Kidney epithelial cell (primary cell): ENCODE measurements around the gene NOPCHAP1. TPM values are rescaled to one million over a fixed set of nuclear protein-coding genes. Genes with fewer than 3 reads are reported as not detected.

Source experiments
- DNase-seq: peaks from one replicate; pipeline ENCODE4 v3.0.0-alpha.2; 2010; ENCODE audit warnings: low read depth
- H3K27me3 ChIP-seq: 2 replicates; pipeline ENCODE4 v1.6.0; 2011; ENCODE audit warnings: low read length; ENCODE audit not compliant: control insufficient read depth, insufficient read depth
- H3K36me3 ChIP-seq: 2 replicates; pipeline ENCODE4 v1.5.1; 2011; ENCODE audit warnings: low read length; ENCODE audit not compliant: control insufficient read depth, insufficient read depth
- H3K4me3 ChIP-seq: 2 replicates; pipeline ENCODE4 v1.5.1; 2011; ENCODE audit warnings: low read depth, mild to moderate bottlenecking, control low read depth, low read length
- total RNA-seq: library from RNA; depleted of rRNA; stranded (reverse); fragments of >200 nt; gene quantifications from 2 replicates; pipeline ENCODE4 v1.2.3, GENCODE V29; 2015
- TF ChIP-seq, protein P1 (sequence below): IDR thresholded peaks from 2 replicates; pipeline ENCODE4 v1.5.1; 2011; ENCODE audit warnings: mild to moderate bottlenecking, moderate library complexity, low read length, control low read depth, inconsistent platforms; ENCODE audit not compliant: insufficient read depth, poor library complexity, severe bottlenecking

The NOPCHAP1 gene
- total RNA-seq, 1 donor from 2014 or later, result 9.9 TPM

DNA sequence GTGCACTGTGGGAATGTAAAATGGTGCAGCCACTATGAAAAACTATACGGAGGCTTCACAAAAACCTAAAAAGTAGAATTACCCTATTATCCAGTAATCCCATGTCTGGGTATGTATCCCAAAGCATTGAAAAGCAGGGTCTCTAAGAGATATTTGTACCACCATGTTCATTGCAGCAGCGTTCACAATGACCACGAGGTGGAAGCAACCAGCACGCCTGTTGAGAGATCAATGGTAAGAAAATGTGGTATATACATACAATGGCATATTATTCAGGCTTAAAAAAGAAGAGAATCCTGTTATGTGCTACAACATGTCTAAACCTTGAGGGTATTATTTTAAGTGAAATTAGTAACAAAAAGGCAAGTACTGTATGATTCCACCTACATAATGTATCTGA, 910 bp upstream of the NOPCHAP1 start:
- TF ChIP-seq, protein P1, sequence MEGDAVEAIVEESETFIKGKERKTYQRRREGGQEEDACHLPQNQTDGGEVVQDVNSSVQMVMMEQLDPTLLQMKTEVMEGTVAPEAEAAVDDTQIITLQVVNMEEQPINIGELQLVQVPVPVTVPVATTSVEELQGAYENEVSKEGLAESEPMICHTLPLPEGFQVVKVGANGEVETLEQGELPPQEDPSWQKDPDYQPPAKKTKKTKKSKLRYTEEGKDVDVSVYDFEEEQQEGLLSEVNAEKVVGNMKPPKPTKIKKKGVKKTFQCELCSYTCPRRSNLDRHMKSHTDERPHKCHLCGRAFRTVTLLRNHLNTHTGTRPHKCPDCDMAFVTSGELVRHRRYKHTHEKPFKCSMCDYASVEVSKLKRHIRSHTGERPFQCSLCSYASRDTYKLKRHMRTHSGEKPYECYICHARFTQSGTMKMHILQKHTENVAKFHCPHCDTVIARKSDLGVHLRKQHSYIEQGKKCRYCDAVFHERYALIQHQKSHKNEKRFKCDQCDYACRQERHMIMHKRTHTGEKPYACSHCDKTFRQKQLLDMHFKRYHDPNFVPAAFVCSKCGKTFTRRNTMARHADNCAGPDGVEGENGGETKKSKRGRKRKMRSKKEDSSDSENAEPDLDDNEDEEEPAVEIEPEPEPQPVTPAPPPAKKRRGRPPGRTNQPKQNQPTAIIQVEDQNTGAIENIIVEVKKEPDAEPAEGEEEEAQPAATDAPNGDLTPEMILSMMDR, result no peak
- H3K27me3 ChIP-seq, result no peaks in the 10 kb centered on the region
- H3K4me3 ChIP-seq, result no peak overlapping the region
- H3K36me3 ChIP-seq, result no peaks in the 10 kb centered on the region
- no peak for DNase-seq

DNA sequence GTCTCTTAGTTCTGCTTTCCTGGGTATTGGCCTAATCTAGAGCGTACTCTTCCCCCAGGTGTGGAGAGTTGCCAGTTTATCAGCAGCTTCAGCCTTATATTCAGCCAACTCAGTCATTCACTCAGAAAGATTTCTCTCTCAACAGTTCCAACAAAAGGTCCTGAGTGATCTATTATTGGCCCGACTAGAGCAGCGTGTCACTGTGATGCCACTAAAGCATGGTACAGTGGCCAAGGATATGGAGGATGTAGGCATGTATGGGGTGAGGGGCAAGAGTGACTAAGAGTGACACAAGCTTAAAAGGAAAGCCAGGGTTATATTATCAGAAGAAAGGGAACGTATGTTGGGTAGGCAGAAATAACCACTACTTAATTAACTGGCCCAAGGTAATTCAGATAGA, 4.8 kb downstream of the NOPCHAP1 start:
- H3K36me3 ChIP-seq, result peaks cover 1% of the 10 kb centered on the region
- H3K27me3 ChIP-seq, result no peaks in the 10 kb centered on the region
- DNase-seq, result no peak
- TF ChIP-seq, protein P1, result no peak
- no peak overlapping the region for H3K4me3 ChIP-seq

DNA sequence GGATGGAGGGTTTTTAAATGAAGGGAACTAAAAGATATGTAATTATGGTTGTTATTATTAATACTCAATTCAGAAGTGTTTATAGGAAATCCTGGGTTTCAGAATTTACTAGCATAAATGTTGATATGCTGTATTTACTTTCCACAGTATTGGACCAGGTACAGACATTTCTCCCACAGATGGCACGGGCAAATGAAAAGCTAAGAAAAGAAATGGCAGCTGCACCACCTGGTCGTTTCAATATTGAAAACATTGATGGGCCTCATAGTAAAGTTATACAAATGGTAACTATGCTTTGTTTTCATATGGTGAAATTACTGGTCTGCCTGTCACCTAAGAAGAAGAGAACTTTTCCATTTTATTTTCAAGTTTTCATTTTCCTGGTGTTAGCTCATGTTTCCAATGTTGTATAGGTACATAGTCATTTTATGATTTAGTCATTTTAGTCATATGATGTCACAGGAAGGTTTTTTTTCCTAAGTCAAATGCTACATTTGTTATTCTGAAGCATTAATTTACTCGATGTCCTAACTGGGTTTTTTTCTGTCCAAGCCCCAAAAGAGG, 5.5 kb downstream of the NOPCHAP1 start:
- Histone ChIP-seq H3K36me3 (peaks cover 1% of the 10 kb centered on the region), H3K4me3 (no peak overlapping the region), H3K27me3 (no peaks in the 10 kb centered on the region)
- TF ChIP-seq, protein P1, result no peak
- DNase-seq, result no peak

DNA sequence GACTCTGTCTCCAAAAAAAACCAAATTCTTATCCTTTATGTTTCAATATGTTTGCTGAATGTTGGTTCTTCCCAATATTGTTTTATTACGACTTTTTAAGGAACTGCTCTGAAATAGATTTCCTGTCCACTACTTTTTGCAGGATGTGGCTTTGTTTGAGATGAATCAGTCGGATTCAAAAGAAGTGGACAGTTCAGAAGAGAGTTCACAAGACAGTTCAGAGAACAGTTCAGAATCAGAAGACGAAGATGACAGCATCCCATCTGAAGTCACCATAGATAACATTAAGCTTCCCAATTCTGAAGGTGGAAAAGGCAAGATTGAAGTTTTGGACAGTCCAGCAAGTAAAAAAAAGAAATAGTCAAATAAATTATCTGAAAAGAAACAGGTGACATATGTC, 8.2 kb downstream of the NOPCHAP1 start:
- no peak for DNase-seq
- TF ChIP-seq, protein P1, result no peak
- H3K27me3 ChIP-seq, result no peaks in the 10 kb centered on the region
- H3K36me3 ChIP-seq, result peaks cover 3% of the 10 kb centered on the region
- no peak overlapping the region for H3K4me3 ChIP-seq

DNA sequence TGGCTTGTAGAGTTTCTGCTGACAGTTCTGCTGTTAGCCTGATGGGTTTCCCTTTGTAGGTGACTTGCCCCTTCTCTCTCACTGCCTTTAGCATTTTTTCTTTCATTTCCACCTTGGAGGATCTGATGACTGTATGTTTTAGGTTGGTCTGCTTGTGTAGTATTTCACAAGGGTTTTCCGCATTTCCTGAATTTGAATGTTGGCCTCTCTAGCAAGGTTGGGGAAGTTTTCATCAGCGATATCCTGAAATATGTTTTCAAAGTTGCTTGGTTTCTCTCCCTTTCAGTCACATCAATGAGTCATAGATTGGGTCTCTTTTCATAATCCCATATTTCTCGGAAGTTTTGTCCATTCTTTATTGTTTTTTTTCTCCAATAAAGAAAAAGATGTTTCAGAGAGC, 11.4 kb downstream of the NOPCHAP1 start:
- TF ChIP-seq, protein P1, result no peak
- no peaks in the 10 kb centered on the region for H3K27me3 ChIP-seq
- DNase-seq, result no peak
- peaks cover 2% of the 10 kb centered on the region for H3K36me3 ChIP-seq
- H3K4me3 ChIP-seq, result no peak overlapping the region
